Caco-2 (cell line): ENCODE measurements around the gene HCST. TPM values are rescaled to one million over a fixed set of nuclear protein-coding genes. Genes with fewer than 3 reads are reported as not detected.

Experiments used
- BruUV-seq: library from RNA; stranded (reverse); fragments of 400-500 nt; replicated peaks from 2 replicates; lab custom pipeline; 2021; lab: Mats Ljungman, UMichigan
- CTCF ChIA-PET: fragments of 300-600 bp; sonication (Branson Sonifier 250); formaldehyde crosslinking; loops from one replicate; lab custom pipeline; 2022; ENCODE audit warnings: antibody characterized with exemption; lab: Charles Lee
- POLR2A ChIA-PET: fragments of 300-600 bp; sonication (Branson Sonifier 250); formaldehyde crosslinking; loops from one replicate; lab custom pipeline; 2022; ENCODE audit warnings: antibody characterized with exemption; lab: Charles Lee
- DNase-seq, 2 experiments: peaks; one replicate each; pipeline versions ENCODE4 v3.0.0 to v3.0.0-alpha.2; 2020 to 2022
- H3K27me3 ChIP-seq: replicated peaks from 2 replicates; pipeline ENCODE4 v1.6.0; 2011; ENCODE audit warnings: low read length; ENCODE audit not compliant: control insufficient read depth, insufficient read depth
- H3K36me3 ChIP-seq: 2 replicates; pipeline ENCODE4 v1.5.1; 2011; ENCODE audit warnings: low read length; ENCODE audit not compliant: control insufficient read depth, insufficient read depth
- H3K4me1 ChIP-seq: fragments of 250-450 bp; sonication (Bioruptor Pico); 2 replicates; pipeline ENCODE4 v1.5.1; 2020; ENCODE audit warnings: mild to moderate bottlenecking
- H3K4me3 ChIP-seq: 2 replicates; pipeline ENCODE4 v1.5.1; 2011; ENCODE audit warnings: low read depth, mild to moderate bottlenecking, control low read depth, low read length
- H3K9me3 ChIP-seq: fragments of 250-450 bp; sonication (Bioruptor Pico); 2 replicates; pipeline ENCODE4 v1.5.1; 2020; ENCODE audit warnings: mild to moderate bottlenecking, moderate library complexity
- H3K27ac Mint-ChIP-seq: one replicate; pipeline ENCODE4 v1.8.0; 2022; ENCODE audit warnings: mixed read lengths; ENCODE audit not compliant: unreplicated experiment
- H3K27me3 Mint-ChIP-seq: one replicate; pipeline ENCODE4 v1.8.0; 2022; ENCODE audit warnings: mixed read lengths; ENCODE audit not compliant: insufficient read depth, unreplicated experiment
- H3K36me3 Mint-ChIP-seq: one replicate; pipeline ENCODE4 v1.8.0; 2022; ENCODE audit warnings: mild to moderate bottlenecking, mixed read lengths; ENCODE audit not compliant: insufficient read depth, unreplicated experiment
- H3K4me1 Mint-ChIP-seq: one replicate; pipeline ENCODE4 v1.8.0; 2022; ENCODE audit warnings: low read depth, mixed read lengths; ENCODE audit not compliant: unreplicated experiment
- H3K4me3 Mint-ChIP-seq: one replicate; pipeline ENCODE4 v1.8.0; 2022; ENCODE audit warnings: mild to moderate bottlenecking, moderate library complexity, mixed read lengths; ENCODE audit not compliant: unreplicated experiment
- H3K9me3 Mint-ChIP-seq: one replicate; pipeline ENCODE4 v1.8.0; 2022; ENCODE audit warnings: mixed read lengths; ENCODE audit not compliant: unreplicated experiment
- CTCF ChIP-seq, 2 experiments: fragments of 200-600 bp in 1 of 2; IDR thresholded peaks; 1 replicate in 1 of 2; 2 replicates in 1 of 2; pipeline versions ENCODE4 v1.5.1 to v1.8.0; 2011 to 2022; ENCODE audit warnings: antibody characterized with exemption in 1 of 2, control low read depth in 1 of 2, inconsistent platforms in 1 of 2, low read depth in 1 of 2, low read length in 1 of 2, mild to moderate bottlenecking in 1 of 2, moderate library complexity in 1 of 2; ENCODE audit not compliant: insufficient read depth in 1 of 2, severe bottlenecking in 1 of 2, unreplicated experiment in 1 of 2
- intact Hi-C: fragments of 100-400 bp; cut with micrococcal nuclease; formaldehyde crosslinking; loops from one replicate; pipeline ENCODE4 v1.10.0; 2022; ENCODE audit not compliant: unreplicated experiment
- total RNA-seq: library from RNA; stranded (reverse); gene quantifications from 2 replicates; pipeline ENCODE4 v1.2.3, GENCODE V29; 2022

Gene HCST
- total RNA-seq, 1 experiment from 2014 or later, result not detected

GRCh38 chr19:35946203-35946602 is 43.9 kb downstream of the HCST start:
- BruUV-seq, result no TSS peak
- POLR2A ChIA-PET, result no interaction called here

GRCh38 chr19:35949131-35949530 is 46.8 kb downstream of the HCST start:
- Mint-ChIP-seq H3K4me1 (no peaks in the 10 kb centered on the region), H3K27ac (no peak overlapping the region), H3K9me3 (no peaks in the 10 kb centered on the region), H3K27me3 (peaks cover 19% of the 10 kb centered on the region), H3K36me3 (peaks cover 14% of the 10 kb centered on the region), H3K4me3 (no peak overlapping the region)
- no peak for DNase-seq
- no TSS peak for BruUV-seq
- Histone ChIP-seq H3K4me3 (no peak overlapping the region), H3K36me3 (no peaks in the 10 kb centered on the region), H3K27me3 (no peaks in the 10 kb centered on the region), H3K9me3 (no peaks in the 10 kb centered on the region), H3K4me1 (no peaks in the 10 kb centered on the region)
- no peak for TF ChIP-seq CTCF (IDR thresholded peaks at IDR 0.05; ENCODE audit: insufficient read depth in 1 of 2, low read depth in 1 of 2, low read length in 1 of 2, severe bottlenecking in 1 of 2, unreplicated experiment in 1 of 2)
- intact Hi-C loops, result no loop called here
- ChIA-PET CTCF (no interaction called here), POLR2A (interaction anchor here (0.6 kb wide), 1 partner anchor 243 kb away, joined by 8 read pairs; no protein-coding TSS in a partner anchor)

More at GRCh38 chr19:35946203-35946602, 43.9 kb downstream of the HCST start:
- Mint-ChIP-seq H3K27ac (no peak overlapping the region), H3K27me3 (peaks cover 8% of the 10 kb centered on the region), H3K4me3 (no peak overlapping the region), H3K9me3 (no peaks in the 10 kb centered on the region), H3K4me1 (peaks cover under 1% of the 10 kb centered on the region), H3K36me3 (peaks cover 15% of the 10 kb centered on the region)
- Histone ChIP-seq H3K4me3 (no peak overlapping the region), H3K27me3 (no peaks in the 10 kb centered on the region), H3K36me3 (no peaks in the 10 kb centered on the region), H3K4me1 (no peaks in the 10 kb centered on the region), H3K9me3 (no peaks in the 10 kb centered on the region)
- CTCF ChIA-PET, result no interaction called here
- DNase-seq, result no peak
- no peak for TF ChIP-seq CTCF (IDR thresholded peaks at IDR 0.05; ENCODE audit: insufficient read depth in 1 of 2, low read depth in 1 of 2, low read length in 1 of 2, severe bottlenecking in 1 of 2, unreplicated experiment in 1 of 2)
- intact Hi-C loops, result no loop called here

Other genes with a start within 250 kb of the HCST start
- gene UPK1A, start 236.0 kb upstream of the HCST start, total RNA-seq, result not detected in 2 replicates
- gene ZBTB32, start 198.0 kb upstream of the HCST start, total RNA-seq, result not detected in 2 replicates
- 54.2 and 62.6 TPM in 2 replicates for gene KMT2B, start 184.5 kb upstream of the HCST start, total RNA-seq
- 10.1 and 11.3 TPM in 2 replicates for gene IGFLR1, start 160.1 kb upstream of the HCST start, total RNA-seq
- gene U2AF1L4, start 157.1 kb upstream of the HCST start, total RNA-seq, result 21.3 and 24.6 TPM in 2 replicates
- gene PSENEN, start 156.9 kb upstream of the HCST start, total RNA-seq, result 70.2 and 70.5 TPM in 2 replicates
- gene LIN37, start 154.0 kb upstream of the HCST start, total RNA-seq, result 8.1 and 10.2 TPM in 2 replicates
- 0.48 and 0.81 TPM in 2 replicates for gene HSPB6, start 145.5 kb upstream of the HCST start, total RNA-seq
- gene PROSER3, start 144.4 kb upstream of the HCST start, total RNA-seq, result 34.6 and 37.0 TPM in 2 replicates
- gene ARHGAP33, start 127.0 kb upstream of the HCST start, total RNA-seq, result 17.8 and 18.3 TPM in 2 replicates
- 0.28 TPM in 1 of 2 replicates, not detected in the other for gene PRODH2, start 89.7 kb upstream of the HCST start, total RNA-seq
- gene NPHS1, start 50.0 kb upstream of the HCST start, total RNA-seq, result not detected in 2 replicates
- gene KIRREL2, start 45.6 kb upstream of the HCST start, total RNA-seq, result 0.14 TPM in 1 of 2 replicates, not detected in the other
- gene APLP1, start 34.0 kb upstream of the HCST start, total RNA-seq, result 4.6 and 6.5 TPM in 2 replicates
- 8.0 and 10.5 TPM in 2 replicates for gene NFKBID, start 2.0 kb upstream of the HCST start, total RNA-seq
- gene TYROBP, start 5.8 kb downstream of the HCST start, total RNA-seq, result not detected in 2 replicates
- 10.2 and 12.4 TPM in 2 replicates for gene LRFN3, start 33.8 kb downstream of the HCST start, total RNA-seq
- gene SDHAF1, start 92.7 kb downstream of the HCST start, total RNA-seq, result 26.2 and 28.1 TPM in 2 replicates
- gene SYNE4, start 106.3 kb downstream of the HCST start, total RNA-seq, result 42.5 and 48.5 TPM in 2 replicates
- 29.4 and 30.8 TPM in 2 replicates for gene ALKBH6, start 111.7 kb downstream of the HCST start, total RNA-seq
- 1.7 and 2.2 TPM in 2 replicates for gene CLIP3, start 130.3 kb downstream of the HCST start, total RNA-seq
- gene THAP8, start 151.8 kb downstream of the HCST start, total RNA-seq, result 7.6 and 8.8 TPM in 2 replicates
- gene WDR62, start 152.4 kb downstream of the HCST start, total RNA-seq, result 30.6 and 32.9 TPM in 2 replicates
- gene OVOL3, start 208.6 kb downstream of the HCST start, total RNA-seq, result not detected in 2 replicates
- 121 and 129 TPM in 2 replicates for gene POLR2I, start 212.3 kb downstream of the HCST start, total RNA-seq
- gene TBCB, start 212.9 kb downstream of the HCST start, total RNA-seq, result 173 and 191 TPM in 2 replicates
- gene CAPNS1, start 237.5 kb downstream of the HCST start, total RNA-seq, result 480 and 489 TPM in 2 replicates
- not detected in 2 replicates for gene COX7A1, start 249.9 kb downstream of the HCST start, total RNA-seq